Stimulated activated CD4-positive, alpha-beta T cell treated with anti-CD3 and anti-CD28 coated beads, Interleukin-4, amount 100 ng/mL, for 4 hours (primary cell): ENCODE results near the gene DOK6.

Experiments
- DNase-seq, 2 experiments: peaks; one replicate each; pipeline ENCODE4 v3.0.0-alpha.2; 2020

DOK6 gene

DNA sequence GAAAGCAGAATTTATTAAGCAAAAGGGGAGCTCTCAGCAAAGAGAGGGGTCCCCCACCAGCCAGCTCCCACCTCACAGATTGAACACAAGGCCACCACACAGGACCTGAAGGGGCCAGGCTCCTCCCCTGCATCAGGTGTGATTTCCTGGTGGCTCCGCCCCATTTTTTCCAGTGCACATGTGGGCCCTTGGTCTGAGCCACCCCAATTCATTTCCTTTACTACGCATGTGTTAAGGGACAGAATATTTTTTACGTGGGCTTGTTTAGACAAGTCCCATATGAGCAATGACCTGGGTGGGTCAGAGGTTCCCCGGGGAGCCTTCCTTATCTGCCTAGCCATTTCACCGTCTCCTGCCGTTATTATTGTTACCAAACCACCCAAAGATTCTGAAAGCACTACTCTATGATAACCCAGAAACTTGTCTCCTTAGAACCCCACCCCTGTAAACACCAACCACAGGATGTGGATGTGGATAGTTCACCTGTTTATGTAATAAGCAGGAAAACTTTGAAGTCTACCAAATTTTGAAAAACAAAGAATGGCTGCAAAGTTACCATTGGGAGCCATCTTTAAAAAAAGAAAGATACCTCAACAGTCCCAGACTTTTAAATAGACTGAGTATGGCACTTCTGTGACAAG lies 355.3 kb downstream of the DOK6 start:
- DNase-seq: no peak

- DNase-seq: no peak
Measured at GRCh38 chr18:69757733-69758132, 357.0 kb downstream of the DOK6 start.

DNA sequence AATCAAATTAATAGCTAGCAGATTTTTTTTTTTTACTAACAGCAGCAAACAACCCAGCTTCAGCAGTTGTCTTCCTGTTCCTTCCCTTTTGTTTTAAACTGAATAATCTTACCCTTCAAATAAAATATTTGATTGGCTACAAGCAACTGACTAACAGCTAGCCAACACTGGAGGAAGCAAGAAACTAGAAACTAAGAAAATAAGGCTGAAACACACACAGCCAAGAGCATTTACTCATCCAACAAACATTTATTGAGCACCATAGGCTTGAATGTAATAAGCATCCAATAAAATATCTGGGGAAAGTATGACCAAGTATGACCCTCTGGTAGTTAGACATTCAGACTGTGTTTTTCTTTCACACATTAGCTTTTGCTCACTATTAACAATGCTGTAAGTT lies 357.8 kb downstream of the DOK6 start:
- no peak for DNase-seq

DNA sequence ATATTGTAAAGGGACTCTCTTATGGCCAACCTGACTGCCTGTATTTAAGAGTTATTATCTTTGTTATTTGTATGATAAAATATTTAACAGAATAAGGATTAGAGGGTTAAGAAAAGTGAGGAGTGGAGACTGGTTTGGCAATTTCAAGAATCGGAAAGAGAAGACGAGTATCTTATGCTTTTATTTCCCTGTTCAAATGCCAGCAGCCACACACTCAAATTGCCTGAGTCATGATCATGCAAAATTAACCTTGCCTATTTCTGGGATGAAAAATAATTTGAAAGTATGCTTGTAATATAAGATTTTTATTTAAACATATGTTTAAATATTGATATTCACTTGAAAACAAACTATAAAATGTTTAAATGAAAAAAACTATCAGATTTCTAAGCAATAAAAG lies 358.4 kb downstream of the DOK6 start:
- DNase-seq: no peak

- DNase-seq: no peak
Measured at GRCh38 chr18:69763002-69763401, 362.3 kb downstream of the DOK6 start.

DNA sequence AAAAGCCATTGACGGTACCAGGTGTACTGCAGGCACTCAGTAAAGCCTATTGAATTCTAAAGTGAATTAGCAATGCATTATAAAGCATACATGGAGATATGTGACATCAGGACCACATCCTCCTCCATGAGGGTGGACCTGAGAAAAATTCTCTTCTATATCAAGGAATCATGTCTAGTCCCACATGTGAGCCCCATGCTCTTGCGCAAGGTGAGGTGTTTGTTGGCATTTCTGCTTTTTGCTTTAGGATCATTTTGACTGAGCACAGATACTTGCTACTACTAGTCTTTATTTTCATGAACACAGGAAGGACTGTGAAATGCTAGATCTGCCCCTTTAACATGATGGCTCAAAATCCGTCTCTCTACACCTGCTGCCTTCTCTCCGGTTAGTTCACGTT lies 363.1 kb downstream of the DOK6 start:
- no peak for DNase-seq

DNA sequence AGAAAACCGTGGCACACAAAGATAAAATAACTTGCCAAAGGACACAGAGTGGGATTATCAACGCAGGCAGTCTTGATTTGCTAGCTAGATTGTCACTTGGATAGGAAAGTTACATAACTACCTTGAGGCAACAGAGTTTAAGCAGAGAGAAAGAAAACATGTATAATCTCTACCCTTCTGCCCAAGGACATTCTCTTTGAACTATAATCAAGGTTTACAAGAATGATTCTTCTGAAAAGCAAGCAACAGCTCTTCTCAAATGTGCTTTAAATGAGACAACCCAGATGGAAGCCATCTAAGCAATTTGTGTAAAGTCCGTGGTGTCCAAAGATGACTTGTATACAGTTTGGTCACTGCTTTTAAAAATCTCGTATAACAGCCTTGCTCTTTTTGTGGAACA lies 369.6 kb downstream of the DOK6 start:
- no peak for DNase-seq

- DNase-seq: no peak
Measured at GRCh38 chr18:69774831-69775230, 374.1 kb downstream of the DOK6 start.

- DNase-seq: no peak
Measured at GRCh38 chr18:69777248-69777647, 376.6 kb downstream of the DOK6 start.

- DNase-seq: no peak
Measured at GRCh38 chr18:69778680-69779079, 378.0 kb downstream of the DOK6 start.

GRCh38 chr18:69780851-69781250 lies 380.2 kb downstream of the DOK6 start:
- no peak for DNase-seq

DNA sequence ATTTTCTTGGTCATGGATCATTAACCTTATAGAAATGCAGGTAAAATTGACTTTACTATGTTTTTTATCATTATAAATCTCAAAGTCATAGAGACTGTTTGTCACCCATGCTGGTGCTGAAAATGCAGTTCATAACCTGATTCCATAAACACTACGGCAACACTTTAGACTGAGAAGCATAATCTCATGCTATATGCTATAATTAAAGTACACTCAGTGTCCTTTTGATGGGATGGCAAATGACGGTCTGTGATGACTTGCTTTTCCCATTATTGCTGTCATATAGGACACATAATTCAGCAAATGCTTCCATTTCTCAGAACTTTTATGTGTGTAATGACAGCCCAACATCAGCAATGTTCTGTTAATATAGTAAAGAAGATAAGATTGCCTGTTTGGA lies 384.1 kb downstream of the DOK6 start:
- DNase-seq: no peak

DNA sequence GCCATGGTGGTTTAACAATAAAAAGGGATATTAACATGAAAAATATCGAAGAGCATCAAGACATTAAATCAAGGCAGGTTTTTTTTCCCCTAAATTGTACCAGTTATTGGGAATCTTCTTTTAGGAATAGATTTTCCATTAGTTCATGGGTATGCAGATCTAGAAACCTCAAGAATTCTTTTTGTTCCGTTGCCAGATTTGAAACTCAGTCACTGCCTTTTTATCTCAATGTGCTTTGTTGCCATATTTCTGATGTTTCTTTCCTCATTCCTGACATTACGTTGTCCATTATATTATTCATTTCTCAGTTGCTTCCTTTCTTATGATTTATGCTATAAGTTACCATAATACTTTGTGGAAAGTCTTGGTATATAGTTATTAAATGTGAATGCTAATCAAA lies 384.8 kb downstream of the DOK6 start:
- no peak for DNase-seq

GRCh38 chr18:69786427-69786826 lies 385.7 kb downstream of the DOK6 start:
- no peak for DNase-seq

DNA sequence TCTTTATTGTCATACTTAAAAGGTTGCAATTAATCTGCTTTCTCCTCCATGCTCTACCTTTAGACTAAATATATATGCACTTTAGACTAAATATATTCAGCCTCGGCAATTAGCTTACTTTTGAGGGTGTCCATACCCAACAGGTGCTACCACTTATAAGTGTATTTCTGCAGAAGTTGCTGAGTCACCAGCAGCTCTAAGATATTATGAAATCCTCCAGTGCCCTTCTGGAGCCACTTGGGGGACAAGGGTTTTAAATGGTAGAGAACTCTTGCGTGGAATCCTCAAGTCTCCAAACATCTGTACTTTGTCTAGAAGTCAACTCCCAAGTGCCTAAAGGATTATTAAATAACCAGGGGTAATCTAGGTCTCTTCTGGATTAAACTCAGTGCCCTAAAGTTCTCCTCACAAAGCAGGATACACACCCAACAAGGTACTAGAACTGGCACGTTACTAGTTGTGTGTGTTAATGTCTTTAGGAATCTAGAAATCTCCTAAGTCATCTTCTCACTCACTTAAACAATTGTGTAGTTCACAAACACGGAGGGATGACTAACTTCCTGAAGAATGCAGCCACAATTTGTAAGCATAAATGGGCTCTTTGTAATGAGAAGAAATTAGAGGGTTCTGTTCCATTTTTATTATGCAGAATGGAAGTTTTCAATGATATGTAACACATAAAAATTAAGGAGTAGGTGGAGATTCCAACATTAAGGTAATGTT lies 387.3 kb downstream of the DOK6 start:
- DNase-seq: no peak

DNA sequence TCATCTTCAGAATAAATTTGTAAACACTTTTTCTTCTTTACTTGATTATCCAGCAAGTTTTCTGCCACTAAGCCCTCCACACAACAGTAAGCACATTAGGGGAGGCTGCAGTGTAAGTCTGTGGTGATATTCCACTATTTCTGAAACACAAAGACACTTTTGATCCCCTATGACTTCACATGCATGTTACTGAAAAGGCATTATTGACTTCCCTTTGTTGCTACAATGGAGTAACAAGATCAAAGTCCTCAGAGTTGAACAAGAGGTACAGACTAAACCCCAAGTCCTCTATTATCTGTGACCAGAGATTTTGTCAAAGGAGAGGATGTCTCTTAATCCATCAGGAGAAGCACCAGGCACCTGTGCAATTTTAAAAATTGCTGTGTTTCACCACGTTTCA lies 389.1 kb downstream of the DOK6 start:
- DNase-seq: no peak

DNA sequence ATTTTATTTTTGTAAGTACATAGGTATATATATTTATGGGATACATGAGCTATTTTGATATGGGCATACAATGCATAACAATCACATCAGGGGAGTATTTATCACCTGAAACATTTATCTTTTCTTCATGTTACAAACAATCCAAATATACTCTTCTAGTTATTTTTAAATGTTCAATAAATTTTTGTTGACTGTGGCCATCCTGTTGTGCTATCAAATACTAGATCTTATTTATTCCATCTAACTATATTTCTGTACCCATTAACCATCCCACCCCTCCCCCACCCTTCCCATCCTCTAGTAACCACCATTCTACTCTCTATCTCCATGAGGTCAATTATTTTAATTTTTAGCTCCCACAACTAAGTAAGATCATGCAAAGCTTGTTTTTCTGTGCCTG lies 390.0 kb downstream of the DOK6 start:
- DNase-seq: no peak

- no peak for DNase-seq
Measured at GRCh38 chr18:69795791-69796190, 395.1 kb downstream of the DOK6 start.

- DNase-seq: no peak
Measured at GRCh38 chr18:69804776-69805501, 404.3 kb downstream of the DOK6 start.

GRCh38 chr18:69808399-69808798 lies 407.7 kb downstream of the DOK6 start:
- DNase-seq: no peak

DNA sequence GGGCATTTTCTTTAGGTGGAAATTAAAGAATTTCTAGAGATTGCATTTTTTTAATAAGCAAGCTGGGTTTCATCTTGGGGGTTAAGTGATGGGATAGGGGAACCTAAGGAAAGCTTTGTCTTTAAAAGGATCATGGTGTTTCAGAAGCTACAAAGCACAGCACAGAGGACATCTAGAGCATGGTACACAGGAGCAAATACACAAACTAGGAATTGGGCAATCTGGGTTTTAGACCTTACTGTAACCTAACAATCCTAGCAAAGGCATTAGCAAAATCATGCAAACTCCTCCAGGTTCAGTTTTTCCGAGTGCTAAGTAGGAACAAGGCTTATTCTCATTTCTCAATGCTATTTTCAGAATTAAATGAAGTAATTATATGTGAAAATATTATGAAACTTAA lies 412.9 kb downstream of the DOK6 start:
- DNase-seq: no peak

- no peak for DNase-seq
Measured at GRCh38 chr18:69814861-69815385, 414.2 kb downstream of the DOK6 start.

DNA sequence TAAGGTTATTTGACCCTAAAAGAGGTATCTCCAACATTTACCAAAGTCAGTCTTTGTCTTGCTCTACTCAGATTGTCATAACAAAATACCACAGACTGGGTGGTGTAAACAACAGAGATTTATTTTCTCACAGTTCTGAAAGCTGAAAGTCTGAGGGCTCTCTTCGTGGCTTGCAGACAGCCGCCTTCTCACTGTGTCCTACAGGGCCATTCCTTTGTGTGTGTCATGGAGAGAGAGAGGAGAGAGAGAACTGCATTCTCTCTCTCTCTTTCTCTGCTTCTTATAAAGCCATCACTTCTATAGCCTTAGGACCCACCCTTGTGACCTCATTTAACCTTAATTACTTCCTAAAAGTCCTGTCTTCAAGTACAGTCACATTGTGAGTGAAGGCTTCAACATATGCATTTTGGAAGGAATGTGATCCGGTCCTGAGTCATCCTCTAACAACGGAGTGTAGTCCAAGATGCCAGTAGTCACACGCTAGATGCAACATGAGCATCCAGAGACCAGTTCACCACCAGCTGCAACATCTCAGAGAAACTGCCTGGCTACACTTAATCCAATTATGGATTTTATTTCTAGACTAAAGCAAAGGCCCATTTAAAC lies 416.8 kb downstream of the DOK6 start:
- no peak for DNase-seq

DNA sequence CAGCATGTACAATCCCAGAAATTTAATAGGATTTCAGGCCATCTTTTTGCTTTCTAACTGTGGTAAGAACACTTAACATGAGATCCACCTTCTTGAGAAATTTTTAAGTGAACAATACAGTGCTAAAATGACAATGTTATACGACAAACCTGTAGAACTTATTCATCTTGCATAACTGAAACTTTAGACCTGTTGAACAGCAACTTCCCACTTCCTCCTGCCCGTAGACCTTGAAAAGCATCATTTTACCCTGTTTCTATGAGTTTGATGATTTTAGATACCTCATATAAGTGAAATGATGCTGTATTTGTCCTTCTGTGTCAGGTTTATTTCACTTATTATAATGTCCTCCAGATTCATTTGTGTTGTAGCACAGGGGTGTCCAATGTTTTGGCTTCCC lies 418.8 kb downstream of the DOK6 start:
- no peak for DNase-seq
